ENCODE data around the gene SERTAD2. TPM values are rescaled to one million over a fixed set of nuclear protein-coding genes. Genes with fewer than 3 reads are reported as not detected.

Gene SERTAD2
- total RNA-seq, 2 donors from 2014 or later = 17.8 to 46.4 TPM

GRCh38 chr2:64656379-64656778 is 2.7 kb upstream of the SERTAD2 start:
- ATAC-seq (no peak), DNase-seq (ENCODE audit: low spot score in 2 of 2) (no peak)
- no peak overlapping the region for H3K27ac Mint-ChIP-seq
- H3K36me3 Mint-ChIP-seq = peaks cover 5 to 6% of the 10 kb centered on the region in 2 donors
- no peaks in the 10 kb centered on the region for H3K9me3 Mint-ChIP-seq

GRCh38 chr2:64655873-64656272 is 2.2 kb upstream of the SERTAD2 start:
- ATAC-seq (peak in 1 of 2 donors; percentile 10), DNase-seq (ENCODE audit: low spot score in 2 of 2) (no peak)
- H3K27ac Mint-ChIP-seq = peak overlapping the region in 1 of 2 donors; percentile 44
- no peaks in the 10 kb centered on the region for H3K9me3 Mint-ChIP-seq
- peaks cover 5 to 6% of the 10 kb centered on the region in 2 donors for H3K36me3 Mint-ChIP-seq

GRCh38 chr2:64655018-64655664 is 1.4 kb upstream of the SERTAD2 start:
- Mint-ChIP-seq H3K36me3 (peaks cover 5 to 6% of the 10 kb centered on the region in 2 donors), H3K9me3 (no peaks in the 10 kb centered on the region), H3K27ac (peak overlapping the region; percentile 65 to 88)
- ATAC-seq (peak; percentile 6 to 37), DNase-seq (ENCODE audit: low spot score in 2 of 2) (peak in 1 of 2 donors; percentile 40)

GRCh38 chr2:64654063-64654811 is 524 bp upstream of the SERTAD2 start:
- peak; percentile 41 to 76 for DNase-seq (ENCODE audit: low spot score in 2 of 2)
- Mint-ChIP-seq H3K9me3 (no peaks in the 10 kb centered on the region), H3K27ac (peak overlapping the region; percentile 17 to 88), H3K36me3 (peaks cover 5 to 6% of the 10 kb centered on the region in 2 donors)
- ATAC-seq = peak; percentile 38 to 58

DNA sequence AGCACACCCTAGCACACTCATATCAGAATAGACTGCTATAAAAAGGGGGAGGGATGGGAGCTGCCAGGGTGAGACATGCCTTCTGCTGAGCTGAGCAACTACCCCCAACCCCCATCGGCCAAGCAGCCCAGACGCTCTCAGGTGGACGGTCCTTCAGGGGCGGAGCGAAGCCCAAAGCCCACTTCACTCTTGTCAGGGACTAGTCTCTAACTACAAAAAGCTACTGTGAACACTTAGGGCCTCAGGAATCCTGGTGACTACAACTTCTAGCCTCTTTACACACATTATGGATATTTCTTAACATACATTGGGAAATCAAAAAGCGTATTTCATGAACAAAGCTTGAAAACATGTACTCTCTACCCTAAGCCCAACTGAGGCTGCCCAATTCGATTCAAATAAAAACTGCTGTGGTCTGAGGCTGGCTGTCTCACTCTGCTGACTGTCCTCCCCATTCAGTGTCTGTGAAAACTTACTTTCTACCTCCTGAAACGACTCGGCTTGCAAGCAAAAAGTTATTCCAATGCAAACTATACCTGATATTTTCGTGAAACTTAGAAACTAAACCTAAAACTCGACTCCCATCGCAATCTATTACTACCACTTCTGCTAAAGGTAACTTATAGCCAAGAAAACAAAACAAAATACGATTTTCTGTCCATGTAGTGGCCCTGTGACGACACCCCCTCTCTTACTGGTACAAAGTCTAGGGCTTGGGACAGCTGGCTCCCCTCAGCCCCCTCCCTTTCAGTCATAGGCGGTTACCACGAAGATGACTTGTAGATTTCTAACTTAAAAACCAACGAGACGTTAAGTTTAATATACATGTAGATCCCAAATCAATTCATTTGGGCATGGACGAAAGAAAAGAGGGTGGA is 1.2 kb downstream of the SERTAD2 start:
- ATAC-seq (peak; percentile 24 to 62), DNase-seq (ENCODE audit: low spot score in 2 of 2) (peak in 1 of 2 donors; percentile 33)
- Mint-ChIP-seq H3K9me3 (no peaks in the 10 kb centered on the region), H3K27ac (peak overlapping the region; percentile 88 to 98), H3K36me3 (peaks cover 5 to 6% of the 10 kb centered on the region in 2 donors)

DNA sequence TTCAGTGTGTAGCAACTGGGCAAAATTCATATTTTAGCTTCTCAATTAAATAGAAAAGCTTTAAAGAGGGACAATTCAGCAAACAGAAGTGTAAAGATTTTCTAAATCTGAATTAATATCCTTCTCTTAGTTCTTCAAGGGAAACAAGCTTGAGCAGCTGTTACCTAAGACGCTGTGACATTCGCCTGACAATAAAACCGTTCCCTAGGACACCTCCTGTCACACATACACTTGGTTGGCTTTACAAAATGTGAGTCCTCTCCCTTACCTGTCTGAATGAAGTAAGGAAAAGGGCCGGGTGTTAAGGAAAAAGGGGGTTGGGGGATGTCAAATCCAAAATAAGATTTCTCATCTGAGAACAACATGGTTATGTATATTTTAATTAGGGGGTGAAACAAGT is 2.1 kb downstream of the SERTAD2 start:
- peak overlapping the region in 1 of 2 donors; percentile 88 for H3K27ac Mint-ChIP-seq
- no peaks in the 10 kb centered on the region for H3K9me3 Mint-ChIP-seq
- DNase-seq (ENCODE audit: low spot score in 2 of 2) = no peak

GRCh38 chr2:64650722-64651338 is 2.9 kb downstream of the SERTAD2 start:
- ATAC-seq = no peak

More for the DNA sequence above, 2.1 kb downstream of the SERTAD2 start:
- peaks cover 5 to 6% of the 10 kb centered on the region in 2 donors for H3K36me3 Mint-ChIP-seq
- no peak for ATAC-seq

DNA sequence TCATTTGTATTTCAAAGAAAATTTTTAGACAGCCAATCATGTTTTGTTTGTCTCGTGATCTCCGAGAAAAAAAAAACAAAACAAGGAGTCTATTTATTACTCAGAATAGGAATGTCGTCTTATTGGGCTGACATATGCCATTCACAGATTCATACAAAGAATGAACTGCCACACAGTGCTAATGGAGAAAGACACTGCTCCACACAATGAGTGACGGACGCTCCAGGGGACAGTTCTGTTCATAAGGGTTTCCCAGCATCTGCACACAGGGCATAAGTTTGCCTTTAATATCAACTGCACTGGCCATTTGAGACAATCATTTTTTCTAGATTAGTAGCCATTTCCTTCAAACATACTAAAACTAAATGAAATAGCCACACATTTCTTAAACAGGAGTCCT is 3.4 kb downstream of the SERTAD2 start:
- ATAC-seq = no peak
- peaks cover 5 to 6% of the 10 kb centered on the region in 2 donors for H3K36me3 Mint-ChIP-seq
- DNase-seq (ENCODE audit: low spot score in 2 of 2) = no peak
- H3K27ac Mint-ChIP-seq = no peak overlapping the region
- H3K9me3 Mint-ChIP-seq = no peaks in the 10 kb centered on the region

More at GRCh38 chr2:64650722-64651338, 2.9 kb downstream of the SERTAD2 start:
- no peaks in the 10 kb centered on the region for H3K9me3 Mint-ChIP-seq
- peaks cover 5 to 6% of the 10 kb centered on the region in 2 donors for H3K36me3 Mint-ChIP-seq
- no peak for DNase-seq (ENCODE audit: low spot score in 2 of 2)
- no peak overlapping the region for H3K27ac Mint-ChIP-seq

GRCh38 chr2:64649626-64650025 is 4.1 kb downstream of the SERTAD2 start:
- Mint-ChIP-seq H3K27ac (no peak overlapping the region), H3K36me3 (peaks cover 5 to 6% of the 10 kb centered on the region in 2 donors), H3K9me3 (no peaks in the 10 kb centered on the region)
- DNase-seq (ENCODE audit: low spot score in 2 of 2) (no peak), ATAC-seq (no peak)

DNA sequence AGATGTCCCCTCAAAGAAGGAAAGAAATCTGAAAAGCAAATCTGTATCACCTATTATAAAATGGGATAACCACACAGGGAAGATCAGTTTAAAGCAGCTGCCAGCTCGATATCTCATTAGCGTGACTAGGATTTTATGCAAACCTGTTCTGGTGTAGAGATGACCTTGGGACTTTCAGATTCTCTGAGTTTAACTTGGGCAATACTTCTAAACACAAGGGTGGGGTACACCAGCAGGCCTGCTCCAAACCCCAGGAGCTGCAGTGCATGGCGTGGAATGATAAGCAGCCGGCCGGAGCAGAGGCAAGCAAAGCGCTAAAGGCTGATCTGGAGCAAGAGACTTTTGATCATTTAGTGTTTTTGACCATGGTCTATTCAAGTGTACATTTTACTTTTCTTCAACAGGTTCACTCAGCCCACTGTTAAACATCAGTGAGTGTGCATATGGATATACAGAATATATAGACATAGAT is 4.7 kb downstream of the SERTAD2 start:
- DNase-seq (ENCODE audit: low spot score in 2 of 2) = no peak

GRCh38 chr2:64646007-64646880 is 7.5 kb downstream of the SERTAD2 start:
- DNase-seq (ENCODE audit: low spot score in 2 of 2) (peak; percentile 78 to 90), ATAC-seq (no peak)
- H3K9me3 Mint-ChIP-seq = no peaks in the 10 kb centered on the region
- no peak overlapping the region for H3K27ac Mint-ChIP-seq
- H3K36me3 Mint-ChIP-seq = no peaks in the 10 kb centered on the region

More for the DNA sequence above, 4.7 kb downstream of the SERTAD2 start:
- Mint-ChIP-seq H3K9me3 (no peaks in the 10 kb centered on the region), H3K36me3 (peaks cover 5 to 6% of the 10 kb centered on the region in 2 donors), H3K27ac (no peak overlapping the region)
- no peak for ATAC-seq

DNA sequence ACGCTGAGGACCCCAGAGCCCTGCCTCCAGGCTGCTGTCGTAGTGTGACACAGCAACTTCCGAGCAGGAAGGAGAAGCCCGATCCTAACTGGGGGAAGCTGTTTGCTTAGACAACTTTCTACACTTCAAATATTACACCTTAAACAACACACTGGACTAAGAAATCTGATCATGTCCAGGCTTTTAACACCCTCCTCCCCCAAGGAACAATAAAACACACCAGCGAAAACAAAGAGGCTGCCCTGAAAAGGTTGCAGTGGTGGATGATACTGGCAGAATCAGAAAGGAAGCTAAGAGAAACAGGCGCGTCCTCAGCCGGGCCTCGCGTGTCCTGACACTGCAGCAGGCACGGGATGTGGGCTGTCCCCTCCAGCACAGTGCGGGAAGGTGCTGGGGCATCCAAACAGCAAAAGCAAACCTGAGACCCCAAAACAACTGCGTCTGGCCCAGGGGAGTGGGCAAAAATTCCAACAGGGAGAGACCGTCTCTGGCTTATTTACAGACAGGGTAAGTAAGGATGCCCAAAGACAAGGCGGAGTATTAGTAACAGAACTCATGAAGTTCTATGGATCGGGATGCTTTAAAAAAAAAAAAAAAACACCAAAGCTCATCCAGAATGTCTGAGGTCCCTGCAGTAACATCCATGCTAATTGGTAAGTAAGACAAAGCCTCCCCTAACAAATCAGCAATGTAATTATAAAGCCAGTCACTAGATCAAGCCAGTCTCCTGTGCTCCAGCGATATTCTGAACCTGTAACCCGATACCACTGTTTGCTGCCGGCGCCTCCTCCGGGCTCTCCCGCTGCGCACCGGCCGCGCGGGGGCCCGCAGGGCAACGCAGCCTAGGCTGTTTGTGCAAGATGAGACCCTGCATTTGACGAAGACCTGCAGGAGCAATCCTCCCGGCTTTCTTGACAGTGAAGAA is 9.0 kb downstream of the SERTAD2 start:
- Mint-ChIP-seq H3K9me3 (no peaks in the 10 kb centered on the region), H3K27ac (peak overlapping the region; percentile 70 to 73), H3K36me3 (no peaks in the 10 kb centered on the region)
- ATAC-seq (peak; percentile 77 to 83), DNase-seq (ENCODE audit: low spot score in 2 of 2) (peak in 1 of 2 donors; percentile 52)

- Mint-ChIP-seq H3K27ac (peak overlapping the region; percentile 70 to 73), H3K9me3 (no peaks in the 10 kb centered on the region), H3K36me3 (no peaks in the 10 kb centered on the region)
- ATAC-seq (peak in 1 of 2 donors; percentile 26), DNase-seq (ENCODE audit: low spot score in 2 of 2) (no peak)
Measured at GRCh38 chr2:64643838-64644457, 9.8 kb downstream of the SERTAD2 start.

DNA sequence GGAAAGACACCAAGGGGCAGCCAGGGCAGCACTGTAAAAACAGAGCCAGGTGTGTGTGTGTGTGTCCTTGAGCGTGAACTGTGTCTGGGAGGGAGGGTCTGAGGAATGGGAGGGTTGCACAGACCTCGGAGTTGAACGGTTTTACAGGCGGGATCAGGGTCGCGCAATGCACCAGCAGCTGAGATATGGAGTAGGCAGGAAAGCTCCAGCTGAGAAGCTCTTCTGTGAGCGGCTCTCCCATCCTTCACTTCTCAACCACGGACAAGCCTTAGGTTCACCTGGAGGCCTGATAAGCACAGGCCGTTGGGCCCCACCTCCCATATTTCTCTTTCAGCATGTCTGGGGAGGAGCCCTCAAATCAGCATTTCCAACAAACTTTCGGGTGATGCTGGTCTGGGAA is 12.1 kb downstream of the SERTAD2 start:
- peak overlapping the region in 1 of 2 donors; percentile 25 for H3K27ac Mint-ChIP-seq
- ATAC-seq = no peak
- H3K36me3 Mint-ChIP-seq = peaks cover 0 to under 1% of the 10 kb centered on the region in 2 donors
- H3K9me3 Mint-ChIP-seq = no peaks in the 10 kb centered on the region
- DNase-seq (ENCODE audit: low spot score in 2 of 2) = no peak
